ENCODE results near the gene SP4.
A peak's percentile ranks its signal among the peaks of the same experiment; 100 is the strongest.
"Not testable (repeated sequence)": the region's sequence is repeated elsewhere in the genome, so short reads cannot be mapped to it uniquely, and the experiment has no call there.

SP4 gene

GRCh38 chr7:21526448-21526847, 98.6 kb downstream of the SP4 start:
- CTCF ChIA-PET = interaction anchor here (1.1 to 1.7 kb wide), 4 partner anchors 9 to 264 kb away, joined by 3 to 4 read pairs (median 3); no protein-coding TSS in a partner anchor
- no peak for DNase-seq (ENCODE audit: extremely low spot score)
- POLR2A ChIA-PET = no interaction called here
- no peak for TF ChIP-seq CTCF (IDR thresholded peaks at IDR 0.05; ENCODE audit: control extremely low read depth, extremely low read depth, low read depth, missing control alignments)

GRCh38 chr7:21532485-21532884, 104.6 kb downstream of the SP4 start:
- POLR2A ChIA-PET; DNase-seq (ENCODE audit: extremely low spot score): not testable (repeated sequence)
- CTCF ChIA-PET = interaction anchor here (0.7 to 1.4 kb wide), 2 partner anchors 8 to 9 kb away, joined by 3 to 4 read pairs; no protein-coding TSS in a partner anchor

GRCh38 chr7:21533646-21534045, 105.8 kb downstream of the SP4 start:
- POLR2A ChIA-PET; DNase-seq (ENCODE audit: extremely low spot score); CTCF ChIA-PET: not testable (repeated sequence)

- DNase-seq (ENCODE audit: extremely low spot score); POLR2A ChIA-PET; CTCF ChIA-PET: not testable (repeated sequence)
These were observed 108.7 kb downstream of the SP4 start for GRCh38 chr7:21536445-21537118.

- DNase-seq (ENCODE audit: extremely low spot score) = no peak
- ChIA-PET CTCF (interaction anchor here (1.2 to 2.1 kb wide), 4 partner anchors 10 to 282 kb away, joined by 3 to 9 read pairs (median 4); no protein-coding TSS in a partner anchor), POLR2A (no interaction called here)
- no peak for TF ChIP-seq CTCF (IDR thresholded peaks at IDR 0.05; ENCODE audit: control extremely low read depth, extremely low read depth, low read depth, missing control alignments)
These were observed 111.1 kb downstream of the SP4 start for GRCh38 chr7:21538936-21539495.

- DNase-seq (ENCODE audit: extremely low spot score) = peak; percentile 77
- POLR2A ChIA-PET = no interaction called here
- no peak for TF ChIP-seq CTCF (IDR thresholded peaks at IDR 0.05; ENCODE audit: control extremely low read depth, extremely low read depth, low read depth, missing control alignments)
- CTCF ChIA-PET = interaction anchor here (1.2 kb wide), 1 partner anchor 29 kb away, joined by 3 read pairs; no protein-coding TSS in a partner anchor
These were observed 115.1 kb downstream of the SP4 start, which contains the start of gene DNAH11 for GRCh38 chr7:21542891-21543527. Gene DNAH11, plus strand, starts transcription at chr7:21543039. Its CDS starts 207 bp downstream, at chr7:21543246.

- DNase-seq (ENCODE audit: extremely low spot score) = peak; percentile 18
- POLR2A ChIA-PET = no interaction called here
- no peak for TF ChIP-seq CTCF (IDR thresholded peaks at IDR 0.05; ENCODE audit: control extremely low read depth, extremely low read depth, low read depth, missing control alignments)
- CTCF ChIA-PET = interaction anchor here (1.2 kb wide), 1 partner anchor 28 kb away, joined by 3 read pairs; no protein-coding TSS in a partner anchor
These were observed 115.8 kb downstream of the SP4 start for GRCh38 chr7:21543528-21544302.

- ChIA-PET CTCF (no interaction called here), POLR2A (no interaction called here)
- no peak for TF ChIP-seq CTCF (IDR thresholded peaks at IDR 0.05; ENCODE audit: control extremely low read depth, extremely low read depth, low read depth, missing control alignments)
- DNase-seq (ENCODE audit: extremely low spot score) = no peak
These were observed 116.4 kb downstream of the SP4 start for GRCh38 chr7:21544303-21544656.

Measured in GM10248 (cell line).